MM.1S (cell line): ENCODE measurements around the gene C1orf50.

ENCODE experiments used
- EZH2 ChIP-seq: fragments of 300-600 bp; sonication (generic); optimal IDR thresholded peaks from 2 replicates; pipeline ENCODE3; 2017; ENCODE audit warnings: low read depth, mild to moderate bottlenecking, antibody characterized with exemption, low read length, mixed read lengths
- EZH2phosphoT487 ChIP-seq: fragments of 300-600 bp; sonication (generic); IDR thresholded peaks from 2 replicates; pipeline ENCODE4 v1.6.1; 2018; ENCODE audit warnings: antibody characterized with exemption, low read length
- TF ChIP-seq, protein P1 (sequence below): fragments of 300-600 bp; sonication (generic); IDR thresholded peaks from 2 replicates; pipeline ENCODE4 v1.5.1; 2016; ENCODE audit warnings: antibody characterized with exemption, low read length, mixed read lengths

- TF ChIP-seq, protein P1, sequence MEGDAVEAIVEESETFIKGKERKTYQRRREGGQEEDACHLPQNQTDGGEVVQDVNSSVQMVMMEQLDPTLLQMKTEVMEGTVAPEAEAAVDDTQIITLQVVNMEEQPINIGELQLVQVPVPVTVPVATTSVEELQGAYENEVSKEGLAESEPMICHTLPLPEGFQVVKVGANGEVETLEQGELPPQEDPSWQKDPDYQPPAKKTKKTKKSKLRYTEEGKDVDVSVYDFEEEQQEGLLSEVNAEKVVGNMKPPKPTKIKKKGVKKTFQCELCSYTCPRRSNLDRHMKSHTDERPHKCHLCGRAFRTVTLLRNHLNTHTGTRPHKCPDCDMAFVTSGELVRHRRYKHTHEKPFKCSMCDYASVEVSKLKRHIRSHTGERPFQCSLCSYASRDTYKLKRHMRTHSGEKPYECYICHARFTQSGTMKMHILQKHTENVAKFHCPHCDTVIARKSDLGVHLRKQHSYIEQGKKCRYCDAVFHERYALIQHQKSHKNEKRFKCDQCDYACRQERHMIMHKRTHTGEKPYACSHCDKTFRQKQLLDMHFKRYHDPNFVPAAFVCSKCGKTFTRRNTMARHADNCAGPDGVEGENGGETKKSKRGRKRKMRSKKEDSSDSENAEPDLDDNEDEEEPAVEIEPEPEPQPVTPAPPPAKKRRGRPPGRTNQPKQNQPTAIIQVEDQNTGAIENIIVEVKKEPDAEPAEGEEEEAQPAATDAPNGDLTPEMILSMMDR = no peak
- TF ChIP-seq EZH2 (no peak), EZH2phosphoT487 (no peak)
Measured at GRCh38 chr1:42822800-42823392, 55.8 kb downstream of the C1orf50 start.
